GM23338 (cell line): Measurements from ENCODE around the gene ZNF311.

Experiments
- CREB1 ChIP-seq: fragments of 250-450 bp; sonication (Bioruptor Pico); IDR thresholded peaks from 2 replicates; pipeline ENCODE4 v1.5.0; 2020; ENCODE audit warnings: low read depth, mild to moderate bottlenecking, moderate library complexity
- CTCF ChIP-seq, 2 experiments: fragments of 200-600 bp in 1 of 2; sonication (generic) in 1 of 2; conservative IDR thresholded peaks; 2 replicates each; pipeline versions ENCODE4 v1.5.1 to v1.6.1; 2016 to 2017; ENCODE audit warnings: antibody characterized with exemption in 2 of 2, low read depth in 2 of 2, mild to moderate bottlenecking in 2 of 2, moderate library complexity in 1 of 2
- ETS1 ChIP-seq: IDR thresholded peaks from 2 replicates; pipeline ENCODE4 v1.6.1; 2016; ENCODE audit warnings: antibody characterized with exemption
- EZH2 ChIP-seq: fragments of 200-600 bp; sonication (generic); IDR thresholded peaks from one replicate; pipeline ENCODE4 v1.8.0; 2017; ENCODE audit warnings: antibody characterized with exemption, mild to moderate bottlenecking, low read depth; ENCODE audit not compliant: unreplicated experiment
- EZH2phosphoT487 ChIP-seq: fragments of 200-600 bp; sonication (generic); IDR thresholded peaks from one replicate; pipeline ENCODE4 v1.8.1; 2018; ENCODE audit warnings: antibody characterized with exemption; ENCODE audit not compliant: unreplicated experiment
- POLR2AphosphoS5 ChIP-seq: IDR thresholded peaks from 2 replicates; pipeline ENCODE4 v1.6.1; 2016; ENCODE audit warnings: antibody characterized with exemption, low read depth
- REST ChIP-seq: IDR thresholded peaks from one replicate; pipeline ENCODE4 v1.6.1; 2018; ENCODE audit warnings: antibody characterized with exemption; ENCODE audit not compliant: unreplicated experiment
- STAT1 ChIP-seq: IDR thresholded peaks from one replicate; pipeline ENCODE4 v1.6.1; 2016; ENCODE audit warnings: antibody characterized with exemption; ENCODE audit not compliant: unreplicated experiment
- ZNF114 ChIP-seq: fragments of 250-450 bp; sonication (Bioruptor Pico); IDR thresholded peaks from 2 replicates; pipeline ENCODE4 v1.5.0; 2020; ENCODE audit warnings: mild to moderate bottlenecking, moderate library complexity
- ZNF331 ChIP-seq: fragments of 250-450 bp; sonication (Bioruptor Pico); IDR thresholded peaks from 2 replicates; pipeline ENCODE4 v1.5.0; 2020; ENCODE audit warnings: low read depth, mild to moderate bottlenecking, moderate library complexity

- TF ChIP-seq CTCF (conservative IDR thresholded peaks at IDR 0.05; ENCODE audit: low read depth in 2 of 2) (no peak), POLR2AphosphoS5 (no peak), EZH2phosphoT487 (no peak), EZH2 (no peak), ZNF331 (CRISPR knock-in tag) (no peak), ZNF114 (no peak), ETS1 (no peak), CREB1 (CRISPR knock-in tag) (no peak), REST (no peak), STAT1 (no peak)
Observed at GRCh38 chr6:28960846-28961500, 44.1 kb downstream of the ZNF311 start.
